Measurements from ENCODE around the gene SLX4IP.

- TF ChIP-seq EP300 (IDR thresholded peaks at IDR 0.05; ENCODE audit: borderline replicate concordance): no peak
- TF ChIP-seq CEBPB (IDR thresholded peaks at IDR 0.05): no peak
- TF ChIP-seq RAD21 (IDR thresholded peaks at IDR 0.05; ENCODE audit: low read depth): no peak
- TF ChIP-seq FOXM1 (IDR thresholded peaks at IDR 0.05; ENCODE audit: borderline replicate concordance, low read depth): no peak
- no peak for TF ChIP-seq NFIC (IDR thresholded peaks at IDR 0.05)
- TF ChIP-seq REST (IDR thresholded peaks at IDR 0.05; ENCODE audit: low read depth): no peak
- no peak for TF ChIP-seq CREB1 (IDR thresholded peaks at IDR 0.05; ENCODE audit: low read depth)
- no peak for TF ChIP-seq USF1 (IDR thresholded peaks at IDR 0.05)
- TF ChIP-seq EGR1 (IDR thresholded peaks at IDR 0.05): no peak
- TF ChIP-seq YY1 (IDR thresholded peaks at IDR 0.05; ENCODE audit: low read depth): no peak
- TF ChIP-seq MAX (IDR thresholded peaks at IDR 0.05): no peak
- TF ChIP-seq TAF1 (IDR thresholded peaks at IDR 0.05; ENCODE audit: low read depth): no peak
Measured at GRCh38 chr20:10668677-10669368, 233.7 kb downstream of the SLX4IP start.
